Measurements from ENCODE around the gene TRIM46.

The TRIM46 gene

DNA sequence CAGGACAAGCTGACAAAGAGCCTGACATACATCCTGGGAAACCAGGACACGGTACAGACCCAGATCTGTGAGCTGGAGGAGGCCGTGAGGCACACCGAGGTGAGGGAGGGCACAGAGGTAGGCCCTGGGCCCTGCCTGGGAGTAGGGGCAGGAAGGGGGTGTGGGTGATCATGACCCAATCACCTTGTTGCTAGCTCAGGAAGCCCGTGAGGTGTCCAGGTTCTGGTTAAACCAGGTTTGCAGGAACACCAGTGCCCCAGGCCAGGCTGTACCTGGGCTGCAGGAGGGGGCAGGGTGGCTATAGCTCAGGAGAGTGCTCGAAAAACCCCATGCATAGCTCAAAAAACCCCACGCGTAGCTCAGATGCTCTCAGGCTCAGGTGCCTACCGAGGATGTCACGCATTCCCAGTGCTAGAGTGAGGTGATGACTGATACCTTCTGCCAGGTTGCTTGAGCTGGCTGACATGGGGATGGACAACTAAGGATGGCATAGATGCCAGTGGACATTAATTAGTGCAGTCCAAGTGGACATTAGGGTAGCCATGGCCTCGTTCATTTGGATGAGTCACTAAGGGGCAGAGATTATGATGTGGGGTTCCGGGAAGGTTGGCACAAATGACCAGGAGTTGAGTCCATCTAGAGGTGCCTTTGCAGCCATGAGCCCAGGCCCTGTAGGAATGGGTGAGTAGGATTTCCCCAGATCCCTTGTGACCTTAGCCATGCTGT is 3.7 kb downstream of the TRIM46 start:
- TF ChIP-seq, protein P1, sequence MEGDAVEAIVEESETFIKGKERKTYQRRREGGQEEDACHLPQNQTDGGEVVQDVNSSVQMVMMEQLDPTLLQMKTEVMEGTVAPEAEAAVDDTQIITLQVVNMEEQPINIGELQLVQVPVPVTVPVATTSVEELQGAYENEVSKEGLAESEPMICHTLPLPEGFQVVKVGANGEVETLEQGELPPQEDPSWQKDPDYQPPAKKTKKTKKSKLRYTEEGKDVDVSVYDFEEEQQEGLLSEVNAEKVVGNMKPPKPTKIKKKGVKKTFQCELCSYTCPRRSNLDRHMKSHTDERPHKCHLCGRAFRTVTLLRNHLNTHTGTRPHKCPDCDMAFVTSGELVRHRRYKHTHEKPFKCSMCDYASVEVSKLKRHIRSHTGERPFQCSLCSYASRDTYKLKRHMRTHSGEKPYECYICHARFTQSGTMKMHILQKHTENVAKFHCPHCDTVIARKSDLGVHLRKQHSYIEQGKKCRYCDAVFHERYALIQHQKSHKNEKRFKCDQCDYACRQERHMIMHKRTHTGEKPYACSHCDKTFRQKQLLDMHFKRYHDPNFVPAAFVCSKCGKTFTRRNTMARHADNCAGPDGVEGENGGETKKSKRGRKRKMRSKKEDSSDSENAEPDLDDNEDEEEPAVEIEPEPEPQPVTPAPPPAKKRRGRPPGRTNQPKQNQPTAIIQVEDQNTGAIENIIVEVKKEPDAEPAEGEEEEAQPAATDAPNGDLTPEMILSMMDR (IDR thresholded peaks at IDR 0.05; ENCODE audit: low read depth, low read length) = no peak
- no peak overlapping the region for H3K4me3 ChIP-seq (ENCODE audit: low read depth, low read length)

GRCh38 chr1:155177918-155178281 is 4.3 kb downstream of the TRIM46 start:
- TF ChIP-seq, protein P1 (IDR thresholded peaks at IDR 0.05; ENCODE audit: low read depth, low read length) = no peak
- H3K4me3 ChIP-seq (ENCODE audit: low read depth, low read length) = no peak overlapping the region

- no peak overlapping the region for H3K4me3 ChIP-seq (ENCODE audit: low read depth, low read length)
- TF ChIP-seq, protein P1 (IDR thresholded peaks at IDR 0.05; ENCODE audit: low read depth, low read length) = no peak
Measured at GRCh38 chr1:155178441-155179111, 4.9 kb downstream of the TRIM46 start.

DNA sequence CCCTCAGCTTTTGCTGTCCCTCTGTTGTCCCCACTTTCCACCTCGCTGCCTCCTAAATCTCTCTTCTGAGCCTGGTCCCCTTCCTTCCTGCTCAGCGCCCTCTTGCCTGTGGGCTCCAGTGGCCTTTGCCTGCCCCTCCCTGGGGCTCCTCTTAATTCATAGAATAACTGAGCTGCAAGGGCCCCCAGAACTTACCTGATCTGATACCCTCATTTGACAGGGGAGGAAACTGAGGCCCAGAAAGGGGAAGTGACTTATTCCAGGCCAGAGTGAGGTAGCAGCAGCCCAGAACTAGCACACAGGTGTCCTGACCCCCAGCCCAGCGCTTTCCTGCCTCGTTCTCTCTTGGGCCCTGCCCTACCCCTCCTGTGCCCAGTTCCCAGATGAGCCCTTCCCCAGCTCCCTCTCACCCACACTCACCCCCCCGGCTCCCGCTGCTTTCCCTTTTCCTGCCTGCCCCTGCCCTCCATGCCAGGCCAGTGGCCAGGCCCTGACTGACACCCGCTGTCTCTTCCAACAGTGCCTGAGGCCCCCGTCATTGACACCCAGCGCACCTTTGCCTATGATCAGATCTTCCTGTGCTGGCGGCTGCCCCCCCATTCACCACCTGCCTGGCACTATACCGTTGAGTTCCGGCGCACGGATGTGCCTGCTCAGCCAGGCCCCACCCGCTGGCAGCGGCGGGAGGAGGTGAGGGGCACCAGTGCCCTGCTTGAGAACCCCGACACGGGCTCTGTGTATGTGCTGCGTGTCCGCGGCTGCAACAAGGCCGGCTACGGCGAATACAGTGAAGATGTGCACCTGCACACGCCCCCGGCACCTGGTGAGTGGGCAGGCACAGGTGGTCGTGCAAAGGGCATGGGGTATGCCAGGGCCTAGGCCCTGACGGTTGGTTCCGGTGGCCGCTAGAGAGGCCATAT is 5.7 kb downstream of the TRIM46 start:
- H3K4me3 ChIP-seq (ENCODE audit: low read depth, low read length) = no peak overlapping the region
- TF ChIP-seq, protein P1 (IDR thresholded peaks at IDR 0.05; ENCODE audit: low read depth, low read length) = no peak

DNA sequence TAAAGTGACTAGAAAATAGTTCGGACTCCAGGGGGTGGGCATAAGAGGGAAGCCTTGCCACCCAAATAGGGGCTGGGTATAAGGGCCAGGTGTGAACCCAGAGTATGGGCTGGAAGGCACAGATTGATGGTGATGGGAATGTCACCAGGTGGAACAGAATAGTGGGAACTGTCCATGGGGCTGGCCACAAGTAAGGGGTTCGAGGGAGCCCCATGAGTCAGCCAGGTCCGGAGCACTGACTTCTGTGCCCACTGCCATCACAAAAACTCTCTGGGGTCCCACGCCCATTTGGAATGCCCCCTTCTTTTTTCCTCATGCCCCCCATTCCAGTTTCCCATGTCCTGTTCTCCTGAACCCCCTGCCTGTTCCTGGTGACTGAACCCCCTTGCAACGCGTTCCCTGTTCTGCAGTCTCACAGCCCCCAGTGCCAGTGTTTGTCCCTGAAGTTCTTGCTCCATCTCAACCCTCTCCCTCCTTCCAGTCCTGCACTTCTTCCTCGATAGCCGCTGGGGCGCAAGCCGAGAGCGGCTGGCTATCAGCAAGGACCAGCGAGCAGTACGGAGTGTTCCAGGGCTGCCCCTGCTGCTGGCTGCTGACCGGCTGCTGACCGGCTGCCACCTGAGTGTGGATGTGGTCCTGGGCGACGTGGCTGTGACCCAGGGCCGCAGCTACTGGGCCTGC is 7.9 kb downstream of the TRIM46 start:
- H3K4me3 ChIP-seq (ENCODE audit: low read depth, low read length) = no peak overlapping the region
- TF ChIP-seq, protein P1 (IDR thresholded peaks at IDR 0.05; ENCODE audit: low read depth, low read length) = no peak

GRCh38 chr1:155182052-155182550 is 8.5 kb downstream of the TRIM46 start:
- TF ChIP-seq, protein P1 (IDR thresholded peaks at IDR 0.05; ENCODE audit: low read depth, low read length) = no peak
- no peak overlapping the region for H3K4me3 ChIP-seq (ENCODE audit: low read depth, low read length)

All from WI38 (cell line).